Panc1 (cell line): ENCODE data around the gene MTX1. TPM values are rescaled to one million over a fixed set of nuclear protein-coding genes. Genes with fewer than 3 reads are reported as not detected.

ENCODE experiments used
- ATAC-seq: fragments of 200-7000 bp; cut with Tn5 transposase; 2 replicates; pipeline ENCODE4 v1.9.1; 2020; ENCODE audit warnings: mild to moderate bottlenecking, moderate library complexity
- BruUV-seq: library from RNA; stranded (reverse); fragments of 400-500 nt; replicated peaks from 2 replicates; lab custom pipeline; 2021; lab: Mats Ljungman, UMichigan
- CTCF ChIA-PET: fragments of 300-600 bp; sonication (Branson Sonifier 250); formaldehyde crosslinking; loops from one replicate; lab custom pipeline; 2022; ENCODE audit warnings: antibody characterized with exemption; lab: Charles Lee
- POLR2A ChIA-PET: fragments of 300-600 bp; sonication (Branson Sonifier 250); formaldehyde crosslinking; loops from one replicate; lab custom pipeline; 2022; ENCODE audit warnings: antibody characterized with exemption; lab: Charles Lee
- DNase-seq: peaks from one replicate; pipeline ENCODE4 v3.0.0-alpha.2; 2010; ENCODE audit warnings: low read depth, low spot score
- H3K27ac ChIP-seq: 2 replicates; pipeline ENCODE4 v1.5.1; 2011; ENCODE audit warnings: mild to moderate bottlenecking, low read length, inconsistent platforms
- H3K27me3 ChIP-seq: fragments of 200-500 bp; sonication (Bioruptor generic); 2 replicates; pipeline ENCODE4 v1.6.0; 2014; ENCODE audit warnings: low read length, inconsistent platforms; ENCODE audit not compliant: control insufficient read depth, insufficient read depth
- H3K36me3 ChIP-seq: fragments of 200-500 bp; sonication (Bioruptor generic); 2 replicates; pipeline ENCODE4 v1.5.1; 2014; ENCODE audit warnings: inconsistent platforms, mild to moderate bottlenecking, low read length, moderate library complexity; ENCODE audit not compliant: control insufficient read depth, insufficient read depth
- H3K4me1 ChIP-seq: 2 replicates; pipeline ENCODE4 v1.5.1; 2011; ENCODE audit warnings: inconsistent platforms, mild to moderate bottlenecking, low read length, moderate library complexity; ENCODE audit not compliant: control insufficient read depth, insufficient read depth
- H3K4me3 ChIP-seq, 2 experiments: 2 replicates each; pipeline ENCODE4 v1.5.1; 2011 to 2012; ENCODE audit warnings: low read depth in 2 of 2, low read length in 2 of 2, mild to moderate bottlenecking in 2 of 2, inconsistent platforms in 1 of 2, moderate library complexity in 1 of 2
- H3K9me3 ChIP-seq: fragments of 200-500 bp; sonication (Bioruptor generic); 2 replicates; pipeline ENCODE4 v1.5.1; 2014; ENCODE audit warnings: low read depth, mild to moderate bottlenecking, inconsistent platforms, low read length, moderate library complexity; ENCODE audit not compliant: control insufficient read depth, insufficient read depth
- POLR2AphosphoS5 ChIP-seq: IDR thresholded peaks from 2 replicates; pipeline ENCODE4 v1.6.1; 2012; ENCODE audit warnings: mild to moderate bottlenecking, low read depth, low read length, moderate library complexity
- SIN3A ChIP-seq: IDR thresholded peaks from 2 replicates; pipeline ENCODE4 v1.6.1; 2012; ENCODE audit warnings: low read depth, mild to moderate bottlenecking, low read length, moderate library complexity, borderline replicate concordance; ENCODE audit not compliant: insufficient read depth
- TCF7L2 ChIP-seq: IDR thresholded peaks from 2 replicates; pipeline ENCODE4 v1.6.1; 2011; ENCODE audit warnings: mild to moderate bottlenecking, low read depth, low read length, inconsistent platforms
- in situ Hi-C: cut with HindIII; loops from 2 replicates; pipeline ENCODE4 v1.10.0; 2016; ENCODE audit warnings: low sequenced_read_pairs, low pct_unique_long_range_greater_than_20kb
- intact Hi-C: fragments of 100-400 bp; cut with micrococcal nuclease; formaldehyde crosslinking; loops from one replicate; pipeline ENCODE4 v1.10.0; 2022; ENCODE audit not compliant: unreplicated experiment
- total RNA-seq: library from RNA; stranded (reverse); gene quantifications from one replicate; pipeline ENCODE4 v1.2.1, GENCODE V29; 2021; ENCODE audit not compliant: unreplicated experiment
- TF ChIP-seq, protein P1 (sequence below): fragments of 450-650 bp; IDR thresholded peaks from 2 replicates; pipeline ENCODE4 v1.5.1; 2017; ENCODE audit warnings: mild to moderate bottlenecking
- TF ChIP-seq, protein P2 (sequence below), 2 experiments: IDR thresholded peaks; 2 replicates each; pipeline ENCODE4 v1.6.1; 2011 to 2012; ENCODE audit warnings: low read depth in 2 of 2, control low read depth in 1 of 2, low read length in 1 of 2, mild to moderate bottlenecking in 1 of 2, moderate library complexity in 1 of 2; ENCODE audit not compliant: insufficient read depth in 1 of 2

The MTX1 gene
- total RNA-seq, 1 experiment from 2014 or later = 53.6 TPM

DNA sequence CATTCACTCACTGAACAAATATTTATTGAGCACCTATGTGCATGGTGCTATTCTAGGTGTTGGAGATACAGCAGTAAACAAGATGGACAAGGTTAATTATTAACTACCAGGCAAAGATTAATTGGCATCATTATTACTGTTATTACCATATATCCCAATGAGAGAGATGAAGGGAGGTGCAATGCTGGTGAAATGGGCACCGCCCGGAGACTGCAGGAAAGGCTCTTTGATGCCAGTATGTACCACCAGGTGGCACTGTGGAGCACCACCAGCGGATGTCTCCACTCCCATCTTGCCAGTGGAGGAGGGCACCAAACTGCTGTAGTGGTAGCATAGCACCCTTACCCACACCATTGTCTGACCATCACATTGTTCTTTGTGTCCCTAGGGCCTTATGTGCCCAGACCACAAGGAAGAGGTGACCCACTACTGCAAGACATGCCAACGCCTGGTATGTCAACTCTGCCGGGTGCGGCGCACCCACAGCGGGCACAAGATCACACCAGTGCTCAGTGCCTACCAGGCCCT lies 31.9 kb upstream of the MTX1 start:
- CTCF ChIA-PET = interaction anchor here (1.1 to 1.9 kb wide), 2 partner anchors 17 kb away, joined by 4 to 14 read pairs; no protein-coding TSS in a partner anchor
- H3K4me3 ChIP-seq = no peak overlapping the region
- DNase-seq (peak; percentile 78), ATAC-seq (peak; percentile 68)
- no peaks in the 10 kb centered on the region; the same call in 1 of the 2 replicates for H3K36me3 ChIP-seq
- TF ChIP-seq, protein P1, sequence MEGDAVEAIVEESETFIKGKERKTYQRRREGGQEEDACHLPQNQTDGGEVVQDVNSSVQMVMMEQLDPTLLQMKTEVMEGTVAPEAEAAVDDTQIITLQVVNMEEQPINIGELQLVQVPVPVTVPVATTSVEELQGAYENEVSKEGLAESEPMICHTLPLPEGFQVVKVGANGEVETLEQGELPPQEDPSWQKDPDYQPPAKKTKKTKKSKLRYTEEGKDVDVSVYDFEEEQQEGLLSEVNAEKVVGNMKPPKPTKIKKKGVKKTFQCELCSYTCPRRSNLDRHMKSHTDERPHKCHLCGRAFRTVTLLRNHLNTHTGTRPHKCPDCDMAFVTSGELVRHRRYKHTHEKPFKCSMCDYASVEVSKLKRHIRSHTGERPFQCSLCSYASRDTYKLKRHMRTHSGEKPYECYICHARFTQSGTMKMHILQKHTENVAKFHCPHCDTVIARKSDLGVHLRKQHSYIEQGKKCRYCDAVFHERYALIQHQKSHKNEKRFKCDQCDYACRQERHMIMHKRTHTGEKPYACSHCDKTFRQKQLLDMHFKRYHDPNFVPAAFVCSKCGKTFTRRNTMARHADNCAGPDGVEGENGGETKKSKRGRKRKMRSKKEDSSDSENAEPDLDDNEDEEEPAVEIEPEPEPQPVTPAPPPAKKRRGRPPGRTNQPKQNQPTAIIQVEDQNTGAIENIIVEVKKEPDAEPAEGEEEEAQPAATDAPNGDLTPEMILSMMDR = peak; percentile 93
- TF ChIP-seq TCF7L2 = peak; percentile 49; the same call in 1 of the 2 replicates
- TF ChIP-seq POLR2AphosphoS5 = no peak
- no peak overlapping the region for H3K27ac ChIP-seq
- H3K9me3 ChIP-seq = no peaks in the 10 kb centered on the region
- no TSS peak for BruUV-seq
- intact Hi-C loops = no loop called here
- POLR2A ChIA-PET = interaction anchor here (0.6 kb wide), 1 partner anchor 54 kb away, joined by 6 read pairs; no protein-coding TSS in a partner anchor
- in situ Hi-C loops = no loop called here
- H3K4me1 ChIP-seq = peaks cover 23% of the 10 kb centered on the region
- H3K27me3 ChIP-seq = no peaks in the 10 kb centered on the region

DNA sequence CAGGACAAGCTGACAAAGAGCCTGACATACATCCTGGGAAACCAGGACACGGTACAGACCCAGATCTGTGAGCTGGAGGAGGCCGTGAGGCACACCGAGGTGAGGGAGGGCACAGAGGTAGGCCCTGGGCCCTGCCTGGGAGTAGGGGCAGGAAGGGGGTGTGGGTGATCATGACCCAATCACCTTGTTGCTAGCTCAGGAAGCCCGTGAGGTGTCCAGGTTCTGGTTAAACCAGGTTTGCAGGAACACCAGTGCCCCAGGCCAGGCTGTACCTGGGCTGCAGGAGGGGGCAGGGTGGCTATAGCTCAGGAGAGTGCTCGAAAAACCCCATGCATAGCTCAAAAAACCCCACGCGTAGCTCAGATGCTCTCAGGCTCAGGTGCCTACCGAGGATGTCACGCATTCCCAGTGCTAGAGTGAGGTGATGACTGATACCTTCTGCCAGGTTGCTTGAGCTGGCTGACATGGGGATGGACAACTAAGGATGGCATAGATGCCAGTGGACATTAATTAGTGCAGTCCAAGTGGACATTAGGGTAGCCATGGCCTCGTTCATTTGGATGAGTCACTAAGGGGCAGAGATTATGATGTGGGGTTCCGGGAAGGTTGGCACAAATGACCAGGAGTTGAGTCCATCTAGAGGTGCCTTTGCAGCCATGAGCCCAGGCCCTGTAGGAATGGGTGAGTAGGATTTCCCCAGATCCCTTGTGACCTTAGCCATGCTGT lies 31.1 kb upstream of the MTX1 start:
- in situ Hi-C loops = no loop called here
- intact Hi-C loops = no loop called here

More for the DNA sequence above, 31.1 kb upstream of the MTX1 start:
- ChIA-PET POLR2A (interaction anchor here (0.6 kb wide), 1 partner anchor 54 kb away, joined by 6 read pairs; no protein-coding TSS in a partner anchor), CTCF (interaction anchor here (0.5 to 1.1 kb wide), 5 partner anchors 9 to 92 kb away, joined by 3 to 5 read pairs (median 5); no protein-coding TSS in a partner anchor)
- H3K27me3 ChIP-seq = no peaks in the 10 kb centered on the region
- no peak overlapping the region for H3K27ac ChIP-seq
- BruUV-seq = no TSS peak
- no peak overlapping the region for H3K4me3 ChIP-seq
- peaks cover 16% of the 10 kb centered on the region for H3K4me1 ChIP-seq
- TF ChIP-seq, protein P1 = no peak
- TF ChIP-seq, protein P2, sequence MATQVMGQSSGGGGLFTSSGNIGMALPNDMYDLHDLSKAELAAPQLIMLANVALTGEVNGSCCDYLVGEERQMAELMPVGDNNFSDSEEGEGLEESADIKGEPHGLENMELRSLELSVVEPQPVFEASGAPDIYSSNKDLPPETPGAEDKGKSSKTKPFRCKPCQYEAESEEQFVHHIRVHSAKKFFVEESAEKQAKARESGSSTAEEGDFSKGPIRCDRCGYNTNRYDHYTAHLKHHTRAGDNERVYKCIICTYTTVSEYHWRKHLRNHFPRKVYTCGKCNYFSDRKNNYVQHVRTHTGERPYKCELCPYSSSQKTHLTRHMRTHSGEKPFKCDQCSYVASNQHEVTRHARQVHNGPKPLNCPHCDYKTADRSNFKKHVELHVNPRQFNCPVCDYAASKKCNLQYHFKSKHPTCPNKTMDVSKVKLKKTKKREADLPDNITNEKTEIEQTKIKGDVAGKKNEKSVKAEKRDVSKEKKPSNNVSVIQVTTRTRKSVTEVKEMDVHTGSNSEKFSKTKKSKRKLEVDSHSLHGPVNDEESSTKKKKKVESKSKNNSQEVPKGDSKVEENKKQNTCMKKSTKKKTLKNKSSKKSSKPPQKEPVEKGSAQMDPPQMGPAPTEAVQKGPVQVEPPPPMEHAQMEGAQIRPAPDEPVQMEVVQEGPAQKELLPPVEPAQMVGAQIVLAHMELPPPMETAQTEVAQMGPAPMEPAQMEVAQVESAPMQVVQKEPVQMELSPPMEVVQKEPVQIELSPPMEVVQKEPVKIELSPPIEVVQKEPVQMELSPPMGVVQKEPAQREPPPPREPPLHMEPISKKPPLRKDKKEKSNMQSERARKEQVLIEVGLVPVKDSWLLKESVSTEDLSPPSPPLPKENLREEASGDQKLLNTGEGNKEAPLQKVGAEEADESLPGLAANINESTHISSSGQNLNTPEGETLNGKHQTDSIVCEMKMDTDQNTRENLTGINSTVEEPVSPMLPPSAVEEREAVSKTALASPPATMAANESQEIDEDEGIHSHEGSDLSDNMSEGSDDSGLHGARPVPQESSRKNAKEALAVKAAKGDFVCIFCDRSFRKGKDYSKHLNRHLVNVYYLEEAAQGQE (IDR thresholded peaks at IDR 0.05; ENCODE audit: insufficient read depth in 1 of 2, low read depth in 2 of 2, low read length in 1 of 2) = no peak
- TF ChIP-seq POLR2AphosphoS5 (no peak), TCF7L2 (no peak), SIN3A (no peak)
- no peak for ATAC-seq
- H3K9me3 ChIP-seq = no peaks in the 10 kb centered on the region
- DNase-seq = no peak
- no peaks in the 10 kb centered on the region; the same call in 1 of the 2 replicates for H3K36me3 ChIP-seq
